HG03025 (cell line): ENCODE measurements around the gene KCNA10.

ENCODE experiments used
- ATAC-seq: cut with Tn5 transposase; IDR thresholded peaks from one replicate; pipeline ENCODE4 v1.9.1; 2021; ENCODE audit warnings: mild to moderate bottlenecking, moderate library complexity; ENCODE audit not compliant: unreplicated experiment, low FRiP score

KCNA10 gene

GRCh38 chr1:110502402-110503151 lies 16.4 kb downstream of the KCNA10 start:
- no peak for ATAC-seq

DNA sequence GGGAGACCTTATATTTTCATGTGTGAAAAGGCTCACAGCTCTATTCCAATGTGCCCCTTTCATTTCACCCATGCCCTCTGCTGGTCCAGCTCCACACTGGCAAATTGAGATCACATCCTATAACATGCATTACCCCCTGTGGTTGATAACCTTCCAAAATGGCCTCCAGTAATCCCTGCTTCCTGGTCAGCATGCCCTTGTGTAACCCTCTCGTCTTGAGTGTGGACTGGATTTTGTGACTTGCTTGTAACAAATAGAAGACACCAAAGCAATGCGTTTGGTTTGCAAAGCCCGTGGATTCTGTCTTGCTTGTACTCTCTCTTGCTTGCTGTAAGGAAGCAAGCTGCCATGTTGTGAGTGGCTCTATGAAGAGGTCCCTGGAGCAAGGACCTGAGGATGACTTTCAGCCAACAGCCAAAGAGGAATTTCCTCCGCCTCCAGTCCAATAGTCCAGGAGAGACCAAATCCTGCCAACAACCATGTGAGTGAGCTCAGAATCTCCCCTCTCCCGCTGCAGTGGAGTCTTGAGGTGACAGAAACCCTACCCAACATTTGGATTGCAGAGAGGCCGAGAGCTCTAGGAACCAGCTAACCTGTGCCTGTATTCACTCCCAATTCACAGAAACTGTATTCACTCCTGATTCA lies 17.4 kb downstream of the KCNA10 start:
- ATAC-seq, result no peak

- no peak for ATAC-seq
Observed at GRCh38 chr1:110498270-110498669, 20.7 kb downstream of the KCNA10 start.

DNA sequence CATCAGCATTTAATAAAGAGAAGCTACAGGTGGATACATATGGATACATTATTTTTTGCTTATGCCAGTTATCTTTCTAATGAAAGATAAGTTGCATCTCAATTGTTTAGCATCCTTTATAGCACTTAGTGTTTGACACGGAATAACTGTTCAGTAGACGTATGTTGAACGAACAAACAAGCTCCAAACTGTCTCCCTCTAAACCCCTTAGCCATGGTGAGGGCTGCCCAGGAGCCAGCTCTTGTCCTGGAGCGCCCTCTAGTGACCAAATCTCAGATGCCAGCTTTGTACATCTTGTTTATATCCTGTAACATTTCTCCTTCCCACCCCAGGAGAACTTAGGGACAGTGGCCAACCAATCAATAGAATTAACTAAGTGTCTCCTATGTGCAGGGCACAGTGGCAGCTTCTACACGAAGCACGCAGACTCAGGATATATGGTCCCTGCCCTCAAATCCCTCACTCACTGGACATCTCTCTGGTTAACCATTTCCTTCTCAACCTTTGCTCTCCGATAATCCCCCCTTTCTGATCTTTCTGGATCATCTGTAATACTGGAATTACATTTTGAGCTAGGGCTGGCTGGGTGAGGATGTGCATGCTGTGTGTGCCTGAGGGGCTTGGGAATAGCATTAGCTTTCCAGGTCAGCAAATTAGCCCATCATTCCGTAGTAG lies 22.9 kb downstream of the KCNA10 start:
- no peak for ATAC-seq

DNA sequence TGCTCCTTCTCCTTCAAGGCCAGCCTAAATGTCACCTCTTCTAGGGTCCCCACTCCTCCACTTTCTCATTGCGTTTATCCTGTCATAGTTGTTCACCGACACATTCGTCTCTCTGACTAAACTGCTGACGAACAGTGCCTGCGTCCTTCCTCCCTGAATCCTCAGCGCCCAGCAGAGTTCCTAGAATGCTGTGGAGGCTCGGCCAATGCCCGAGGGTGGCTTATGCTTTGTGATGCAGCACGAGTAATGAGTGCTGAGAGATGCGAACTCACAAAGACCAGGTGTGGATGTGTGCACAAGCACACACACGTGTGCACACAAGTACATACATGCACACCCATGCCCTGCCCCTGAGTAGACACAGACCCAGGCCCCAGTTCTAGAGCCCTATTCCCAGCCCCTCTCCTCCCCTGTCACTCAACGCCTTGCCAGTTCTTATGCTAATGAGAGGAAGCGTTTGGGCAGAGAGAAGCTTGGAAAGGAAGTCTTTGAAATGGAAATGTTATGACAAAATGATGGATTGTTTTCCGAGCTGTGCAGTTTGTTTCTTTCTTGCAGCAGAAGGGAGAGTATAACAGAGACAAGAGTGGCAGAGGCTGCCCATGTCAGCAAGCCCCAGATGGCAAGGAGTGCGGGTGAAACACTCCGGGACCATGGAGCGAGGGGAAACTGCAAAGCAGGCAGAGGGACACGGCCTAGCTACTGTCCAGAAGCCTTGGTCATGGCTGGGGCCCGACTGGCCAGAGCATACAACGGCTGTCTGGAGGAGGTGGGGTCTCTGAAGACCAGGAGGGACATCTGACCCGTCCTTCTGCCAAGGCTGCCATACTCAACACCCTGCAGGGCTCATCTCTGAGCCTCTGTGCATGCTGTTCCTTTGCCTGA lies 24.2 kb downstream of the KCNA10 start:
- no peak for ATAC-seq

- no peak for ATAC-seq
Observed at GRCh38 chr1:110494036-110494435, 24.9 kb downstream of the KCNA10 start.

GRCh38 chr1:110493059-110493699 lies 25.8 kb downstream of the KCNA10 start:
- ATAC-seq, result no peak

DNA sequence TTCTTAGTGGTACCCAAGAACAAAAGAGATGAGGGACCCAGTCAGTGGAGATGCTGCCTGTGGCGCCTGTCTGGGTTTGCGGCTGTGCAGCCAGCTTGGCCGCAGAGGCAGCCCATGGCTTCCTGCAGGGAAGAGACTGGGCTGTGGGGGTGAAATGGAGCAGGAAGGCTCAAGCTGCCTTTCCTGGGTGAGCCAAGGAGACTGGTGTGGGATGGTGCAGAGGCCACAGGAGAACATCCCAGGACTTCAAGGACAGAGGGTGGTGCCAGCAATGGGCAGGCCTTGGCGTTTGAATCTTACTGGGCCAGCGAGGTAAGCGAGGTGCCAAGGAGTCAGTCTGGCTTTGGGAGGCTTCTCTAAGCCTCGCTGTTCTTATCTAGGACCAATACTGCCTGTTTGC lies 26.4 kb downstream of the KCNA10 start:
- ATAC-seq, result no peak

DNA sequence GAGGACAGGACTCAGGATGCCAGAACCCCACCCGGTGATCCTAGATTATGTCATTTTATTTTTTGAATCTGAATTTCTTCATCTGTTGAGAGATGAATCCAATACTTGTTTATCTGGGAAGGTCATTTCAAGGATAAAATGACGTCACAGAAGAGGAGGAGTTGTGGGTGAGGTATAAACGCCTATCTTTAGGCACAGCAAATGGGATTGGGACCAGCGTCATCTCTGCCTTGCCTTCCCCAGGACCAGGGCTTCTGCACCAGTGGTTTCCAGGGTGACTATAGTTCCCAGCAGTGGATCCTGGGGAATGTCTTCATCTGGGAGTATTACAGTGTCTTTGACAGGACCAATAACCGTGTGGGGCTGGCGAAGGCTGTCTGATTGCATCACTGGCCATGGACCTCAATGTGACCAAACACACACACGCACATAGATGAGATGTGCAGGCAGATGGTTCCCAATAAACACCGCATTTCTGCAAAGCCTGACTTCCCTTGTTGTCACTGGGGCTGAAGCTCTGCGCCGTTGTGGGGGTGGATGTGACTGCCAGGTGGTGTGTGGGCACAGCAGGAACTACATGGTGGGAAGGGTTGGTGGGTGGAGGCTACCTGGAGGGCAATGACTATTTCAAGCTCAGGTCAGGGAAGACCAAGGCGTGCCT lies 28.1 kb downstream of the KCNA10 start:
- ATAC-seq, result no peak

- ATAC-seq, result no peak
Observed at GRCh38 chr1:110489973-110490542, 28.9 kb downstream of the KCNA10 start.

GRCh38 chr1:110489406-110489805 lies 29.6 kb downstream of the KCNA10 start:
- no peak for ATAC-seq

DNA sequence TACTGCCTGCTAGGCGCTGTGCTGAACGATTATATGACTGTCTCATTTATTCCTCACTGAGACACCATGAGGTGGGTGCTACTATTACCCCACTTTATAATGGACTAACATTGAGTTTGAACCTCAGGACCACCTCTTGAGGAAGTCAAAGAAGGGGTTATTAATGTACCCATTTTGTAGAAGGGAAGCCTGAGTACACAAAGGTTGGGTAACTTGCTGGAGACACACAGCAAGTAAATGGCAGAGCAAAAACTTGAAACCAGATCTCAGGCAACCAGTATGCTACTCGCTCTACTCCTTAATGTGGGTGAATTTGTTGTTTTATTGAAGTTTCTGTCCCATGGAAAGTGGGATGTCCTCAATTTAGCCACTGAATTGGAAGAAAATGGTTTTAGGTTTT lies 30.1 kb downstream of the KCNA10 start:
- ATAC-seq, result no peak

- no peak for ATAC-seq
Observed at GRCh38 chr1:110488161-110488560, 30.8 kb downstream of the KCNA10 start.

- no peak for ATAC-seq
Observed at GRCh38 chr1:110487726-110488125, 31.2 kb downstream of the KCNA10 start.

- ATAC-seq, result no peak
Observed at GRCh38 chr1:110485725-110486124, 33.2 kb downstream of the KCNA10 start.

- ATAC-seq, result no peak
Observed at GRCh38 chr1:110484801-110485200, 34.2 kb downstream of the KCNA10 start.

DNA sequence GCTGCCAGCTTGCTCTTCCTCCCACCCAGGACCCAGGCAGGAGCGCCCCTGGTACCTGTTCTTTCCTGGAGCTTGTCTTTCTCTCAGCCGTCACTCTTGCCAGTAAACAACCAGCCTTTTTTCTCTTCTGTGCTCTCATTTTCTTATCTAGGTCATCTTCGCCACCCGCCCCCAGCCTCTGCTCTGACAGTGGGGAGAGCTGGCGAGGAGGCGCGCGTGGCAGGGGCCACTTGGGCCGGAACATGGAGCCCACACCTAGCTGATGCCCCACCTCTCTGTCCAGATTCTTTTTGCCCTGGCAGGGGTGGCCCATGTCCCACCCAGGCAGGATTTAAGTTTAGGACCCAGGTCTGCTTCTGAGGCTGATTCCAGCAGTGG lies 35.7 kb downstream of the KCNA10 start:
- no peak for ATAC-seq

DNA sequence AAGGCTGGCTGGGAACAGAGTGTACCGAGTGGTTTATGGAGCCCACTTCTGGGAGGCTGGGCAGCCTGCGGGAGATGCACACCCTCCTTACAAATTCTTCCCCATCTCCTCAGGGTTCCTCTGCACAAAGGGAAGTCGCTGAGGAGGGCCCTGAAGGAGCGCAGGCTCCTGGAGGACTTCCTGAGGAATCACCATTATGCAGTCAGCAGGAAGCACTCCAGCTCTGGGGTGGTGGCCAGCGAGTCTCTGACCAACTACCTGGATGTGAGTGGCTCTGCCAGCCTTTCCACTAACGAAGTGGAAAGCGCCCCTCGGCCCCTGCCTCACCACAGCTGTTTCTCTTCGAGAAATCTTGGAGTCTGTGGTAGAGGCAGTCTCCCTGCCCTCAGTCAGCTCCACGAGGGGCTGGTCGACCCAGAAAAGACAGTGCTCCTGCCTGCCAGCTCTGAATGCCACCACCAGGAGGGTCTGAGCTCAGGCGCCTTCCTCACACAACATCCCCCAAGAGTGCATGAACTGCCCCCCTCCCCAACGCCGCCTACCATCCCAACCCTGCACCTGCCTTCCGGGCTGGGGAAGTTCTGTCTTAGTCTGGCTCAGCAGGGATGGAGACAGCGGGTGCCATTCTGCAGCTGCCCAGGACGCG lies 36.2 kb downstream of the KCNA10 start:
- ATAC-seq, result no peak
